Endothelial cell of umbilical vein (primary cell): ENCODE data around the gene ACVR2A. TPM values are rescaled to one million over a fixed set of nuclear protein-coding genes. Genes with fewer than 3 reads are reported as not detected.

Experiments
- BruUV-seq: library from RNA; stranded (reverse); fragments of 400-500 nt; replicated peaks from 2 replicates; lab custom pipeline; 2021; lab: Mats Ljungman, UMichigan
- CTCF ChIA-PET: fragments of 300-600, 350-600 bp; sonication (Branson Sonifier 250); formaldehyde crosslinking; loops from one replicate; lab custom pipeline; 2021; ENCODE audit warnings: antibody characterized with exemption, inconsistent platforms; lab: Charles Lee
- POLR2A ChIA-PET: fragments of 300-600, 350-600 bp; sonication (Branson Sonifier 250); formaldehyde crosslinking; loops from one replicate; lab custom pipeline; 2021; ENCODE audit warnings: antibody characterized with exemption, inconsistent platforms; lab: Charles Lee
- DNase-seq: peaks from one replicate; pipeline ENCODE4 v3.0.0-alpha.2; 2011; ENCODE audit warnings: low read depth, low spot score
- FAIRE-seq: peaks from 2 replicates; lab custom pipeline; 2011; peaks lifted over from hg19 to GRCh38; lab: Jason Lieb, UNC
- H2AFZ ChIP-seq: 2 replicates; pipeline ENCODE4 v1.6.0; 2012; ENCODE audit warnings: low read depth, low read length, control low read depth, inconsistent platforms
- H3K27ac ChIP-seq: 2 replicates; pipeline ENCODE4 v1.5.1; 2011; ENCODE audit warnings: low read depth, mild to moderate bottlenecking, control low read depth, low read length, moderate library complexity; ENCODE audit not compliant: insufficient read depth
- H3K27me3 ChIP-seq, 2 experiments: 2 replicates each; pipeline versions ENCODE4 v1.6.0 to v1.6.1; 2011; ENCODE audit warnings: low read length in 2 of 2, mixed read lengths in 1 of 2; ENCODE audit not compliant: control insufficient read depth in 2 of 2, insufficient read depth in 2 of 2
- H3K36me3 ChIP-seq, 2 experiments: 2 replicates in 1 of 2; 3 replicates in 1 of 2; pipeline ENCODE4 v1.5.1; 2011; ENCODE audit warnings: low read length in 2 of 2, mild to moderate bottlenecking in 1 of 2, moderate library complexity in 1 of 2; ENCODE audit not compliant: control insufficient read depth in 2 of 2, insufficient read depth in 2 of 2; ENCODE audit errors: extremely low read depth in 1 of 2
- H3K4me1 ChIP-seq: 3 replicates; pipeline ENCODE4 v1.5.1; 2011; ENCODE audit warnings: mild to moderate bottlenecking, low read length; ENCODE audit not compliant: control insufficient read depth, insufficient read depth; ENCODE audit errors: extremely low read depth
- H3K4me2 ChIP-seq: 2 replicates; pipeline ENCODE4 v1.6.1; 2011; ENCODE audit warnings: low read length, control low read depth, mixed read lengths; ENCODE audit not compliant: insufficient read depth
- H3K4me3 ChIP-seq, 3 experiments: fragments of 200-600 bp in 1 of 3; sonication (generic), shearing (Covaris generic) in 1 of 3; replicated peaks in 1 of 3; 2 replicates each; pipeline ENCODE4 v1.5.1; 2011 to 2016; ENCODE audit warnings: control low read depth in 3 of 3, low read length in 3 of 3, mild to moderate bottlenecking in 2 of 3, inconsistent platforms in 1 of 3, low read depth in 1 of 3, moderate library complexity in 1 of 3; ENCODE audit not compliant: insufficient read depth in 1 of 3
- H3K79me2 ChIP-seq: 2 replicates; pipeline ENCODE4 v1.6.0; 2012; ENCODE audit warnings: low read length, inconsistent platforms; ENCODE audit not compliant: control insufficient read depth, insufficient read depth
- H3K9ac ChIP-seq: replicated peaks from 2 replicates; pipeline ENCODE3; 2011; ENCODE audit warnings: low read length, control low read depth; ENCODE audit not compliant: insufficient read depth; ENCODE audit errors: extremely low read depth
- H3K9me1 ChIP-seq: replicated peaks from 3 replicates; pipeline ENCODE4 v1.6.0; 2011; ENCODE audit warnings: mild to moderate bottlenecking, low read length; ENCODE audit not compliant: control insufficient read depth, insufficient read depth; ENCODE audit errors: extremely low read depth
- H3K9me3 ChIP-seq: replicated peaks from 2 replicates; pipeline ENCODE4 v1.5.1; 2012; ENCODE audit warnings: low read length, inconsistent platforms; ENCODE audit not compliant: control insufficient read depth, insufficient read depth
- H4K20me1 ChIP-seq: replicated peaks from 2 replicates; pipeline ENCODE3; 2011; ENCODE audit warnings: mild to moderate bottlenecking, low read length; ENCODE audit not compliant: control insufficient read depth, insufficient read depth; ENCODE audit errors: extremely low read depth
- CTCF ChIP-seq, 2 donors: IDR thresholded peaks; 1 replicate in 1 of 2; 2 replicates in 1 of 2; pipeline ENCODE4 v1.5.1; 2011; ENCODE audit warnings: low read length in 2 of 2, mild to moderate bottlenecking in 2 of 2, moderate library complexity in 2 of 2, control low read depth in 1 of 2, inconsistent platforms in 1 of 2, low read depth in 1 of 2; ENCODE audit not compliant: insufficient read depth in 1 of 2; ENCODE audit errors: extremely low read depth in 1 of 2
- EZH2 ChIP-seq: IDR thresholded peaks from 2 replicates; pipeline ENCODE4 v1.6.1; 2012; ENCODE audit warnings: borderline replicate concordance, low read depth, mild to moderate bottlenecking, moderate library complexity, low read length, inconsistent platforms; ENCODE audit not compliant: severe bottlenecking
- FOS ChIP-seq: IDR thresholded peaks from 2 replicates; pipeline ENCODE4 v1.6.1; 2011; ENCODE audit warnings: mild to moderate bottlenecking, low read length, moderate library complexity, borderline replicate concordance; ENCODE audit not compliant: insufficient read depth
- GATA2 ChIP-seq: IDR thresholded peaks from 2 replicates; pipeline ENCODE4 v1.7.0; 2011; ENCODE audit warnings: low read depth, mild to moderate bottlenecking, moderate library complexity, mixed read lengths, low read length; ENCODE audit not compliant: insufficient read length, insufficient read depth
- JUN ChIP-seq: IDR thresholded peaks from 2 replicates; pipeline ENCODE4 v1.6.1; 2011; ENCODE audit warnings: borderline replicate concordance, low read depth; ENCODE audit not compliant: insufficient read length, insufficient read depth
- MYC ChIP-seq: IDR thresholded peaks from one replicate; pipeline ENCODE4 v1.6.1; 2011; ENCODE audit warnings: mild to moderate bottlenecking, low read depth, low read length
- POLR2A ChIP-seq: IDR thresholded peaks from 2 replicates; pipeline ENCODE4 v1.6.1; 2012; ENCODE audit warnings: low read depth, mild to moderate bottlenecking, control low read depth, low read length
- POLR2AphosphoS5 ChIP-seq: IDR thresholded peaks from 2 replicates; pipeline ENCODE4 v1.6.1; 2012; ENCODE audit warnings: low read depth, mild to moderate bottlenecking, control low read depth, low read length, moderate library complexity; ENCODE audit not compliant: insufficient read depth
- dilution Hi-C: fragments of 300-500 bp; cut with MboI; formaldehyde crosslinking; loops from one replicate; pipeline ENCODE4 v1.15.0; 2019; ENCODE audit warnings: low sequenced_read_pairs; ENCODE audit not compliant: extremely low pct_ligation_motif_present
- intact Hi-C: fragments of 100-400 bp; cut with micrococcal nuclease; formaldehyde crosslinking; loops from one replicate; pipeline ENCODE4 v1.10.0; 2022
- polyA plus RNA-seq, 4 experiments: library from polyadenylated mRNA; depleted of rRNA in 3 of 4; stranded (reverse) in 3 of 4; unstranded in 1 of 4; fragments of >200 nt; gene quantifications; 2 replicates each; pipeline versions ENCODE4 v1.2.1 to v1.2.3, GENCODE V29; 2011 to 2012; ENCODE audit warnings: missing spikeins in 1 of 4
- total RNA-seq: library from RNA; stranded (reverse); gene quantifications from 2 replicates; pipeline ENCODE4 v1.2.3, GENCODE V29; 2021
- TF ChIP-seq, protein P1 (sequence below): IDR thresholded peaks from 2 replicates; pipeline ENCODE4 v1.6.1; 2011; ENCODE audit not compliant: insufficient read depth, insufficient read length

Gene ACVR2A
- total and polyA plus RNA-seq, 2 donors (not counting 3 experiments of a cell fraction or from before 2014, with no cell fraction given): 1.7 to 7.9 TPM

DNA sequence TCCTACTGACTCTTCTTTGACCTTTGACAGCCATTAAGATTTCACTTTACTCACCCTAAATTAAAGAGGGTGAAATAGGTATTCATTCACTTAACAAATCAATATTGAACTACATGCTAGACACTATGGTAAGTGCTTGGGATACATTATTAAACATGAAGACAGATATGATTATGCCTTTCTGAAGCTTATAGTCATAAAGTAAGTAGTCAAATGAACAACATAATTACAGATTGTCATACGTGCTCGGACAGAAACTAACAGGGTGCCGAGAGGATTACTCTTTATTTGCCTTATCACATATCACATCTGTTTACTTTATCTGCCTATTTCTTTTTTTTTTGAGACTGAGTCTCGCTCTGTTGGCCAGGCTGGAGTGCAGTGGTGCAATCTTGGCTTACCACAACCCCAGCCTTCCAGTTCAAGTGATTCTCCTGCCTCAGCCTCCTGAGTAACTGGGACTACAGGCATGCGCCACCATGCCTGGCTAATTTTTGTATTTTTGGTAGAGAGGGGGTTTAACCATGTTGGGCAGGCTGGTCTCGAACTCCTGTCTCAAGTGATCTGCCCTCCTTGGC is 9.8 kb downstream of the ACVR2A start:
- Histone ChIP-seq H3K79me2 (peaks cover 26% of the 10 kb centered on the region), H3K36me3 (no peaks in the 10 kb centered on the region), H4K20me1 (no peaks in the 10 kb centered on the region), H3K9me3 (no peaks in the 10 kb centered on the region), H3K27me3 (no peaks in the 10 kb centered on the region), H2AFZ (no peak overlapping the region), H3K9me1 (no peaks in the 10 kb centered on the region), H3K4me2 (no peak overlapping the region), H3K9ac (no peak overlapping the region), H3K27ac (no peak overlapping the region), H3K4me1 (no peaks in the 10 kb centered on the region), H3K4me3 (no peak overlapping the region)
- BruUV-seq: no TSS peak
- dilution Hi-C loops (no loop called here), intact Hi-C loops (no loop called here)
- POLR2A ChIA-PET: no interaction called here
- CTCF ChIA-PET: interaction anchor here (0.9 to 2.2 kb wide), 3 partner anchors 8 to 56 kb away, joined by 3 to 8 read pairs (median 4); no protein-coding TSS in a partner anchor
- FAIRE-seq: no peak
- DNase-seq: no peak
- no peak for TF ChIP-seq POLR2AphosphoS5

DNA sequence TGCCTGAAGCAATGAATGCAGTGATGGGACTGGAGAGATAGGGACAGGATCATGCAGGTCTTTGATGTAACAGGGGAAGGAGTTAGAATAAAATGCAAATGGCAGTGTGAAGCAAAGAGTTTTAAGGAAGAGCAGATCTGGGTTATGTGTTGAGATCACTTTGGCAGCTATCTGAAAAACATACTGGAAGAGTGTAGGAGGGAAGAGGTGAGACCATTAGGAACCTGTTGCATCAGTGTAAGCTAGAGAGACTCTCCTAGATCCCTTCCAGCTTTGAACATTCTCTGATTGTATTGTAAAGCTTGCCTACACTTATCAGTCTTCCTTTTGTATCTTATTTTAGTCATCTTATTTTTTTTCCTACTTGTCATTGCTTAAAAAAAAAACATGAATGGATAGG is 10.5 kb downstream of the ACVR2A start:
- Histone ChIP-seq H3K4me1 (peaks cover 3% of the 10 kb centered on the region), H3K27ac (no peak overlapping the region), H2AFZ (no peak overlapping the region), H3K9me1 (no peaks in the 10 kb centered on the region), H3K79me2 (peaks cover 24% of the 10 kb centered on the region), H3K9ac (no peak overlapping the region), H3K4me3 (no peak overlapping the region), H3K36me3 (no peaks in the 10 kb centered on the region), H4K20me1 (no peaks in the 10 kb centered on the region), H3K4me2 (no peak overlapping the region), H3K9me3 (no peaks in the 10 kb centered on the region), H3K27me3 (no peaks in the 10 kb centered on the region)
- intact Hi-C loops (no loop called here), dilution Hi-C loops (no loop called here)
- ChIA-PET CTCF (interaction anchor here (0.9 to 2.2 kb wide), 3 partner anchors 9 to 56 kb away, joined by 3 to 8 read pairs (median 3); no protein-coding TSS in a partner anchor), POLR2A (no interaction called here)
- DNase-seq (no peak), FAIRE-seq (no peak)
- no TSS peak for BruUV-seq
- TF ChIP-seq FOS (no peak), GATA2 (no peak), POLR2AphosphoS5 (no peak), POLR2A (no peak), CTCF (IDR thresholded peaks at IDR 0.05; ENCODE audit: extremely low read depth in 1 of 2, insufficient read depth in 1 of 2, low read depth in 1 of 2, low read length in 2 of 2) (no peak), MYC (no peak), EZH2 (no peak), JUN (no peak)
- TF ChIP-seq, protein P1, sequence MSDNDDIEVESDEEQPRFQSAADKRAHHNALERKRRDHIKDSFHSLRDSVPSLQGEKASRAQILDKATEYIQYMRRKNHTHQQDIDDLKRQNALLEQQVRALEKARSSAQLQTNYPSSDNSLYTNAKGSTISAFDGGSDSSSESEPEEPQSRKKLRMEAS: no peak
